GM19238 (cell line): Measurements from ENCODE around the gene PHF20.
"Not testable (repeated sequence)": the region's sequence is repeated elsewhere in the genome, so short reads cannot be mapped to it uniquely, and the experiment has no call there.

ENCODE experiments used
- DNase-seq: peaks from one replicate; pipeline ENCODE4 v3.0.0; 2011; ENCODE audit warnings: low spot score; ENCODE audit not compliant: insufficient read length

Gene PHF20

GRCh38 chr20:35771689-35772562 is at the start of gene PHF20:
Gene PHF20, plus strand, starts transcription at chr20:35772015. Its CDS starts 29,508 bp downstream, at chr20:35801523.
- DNase-seq: peak; percentile 93

DNA sequence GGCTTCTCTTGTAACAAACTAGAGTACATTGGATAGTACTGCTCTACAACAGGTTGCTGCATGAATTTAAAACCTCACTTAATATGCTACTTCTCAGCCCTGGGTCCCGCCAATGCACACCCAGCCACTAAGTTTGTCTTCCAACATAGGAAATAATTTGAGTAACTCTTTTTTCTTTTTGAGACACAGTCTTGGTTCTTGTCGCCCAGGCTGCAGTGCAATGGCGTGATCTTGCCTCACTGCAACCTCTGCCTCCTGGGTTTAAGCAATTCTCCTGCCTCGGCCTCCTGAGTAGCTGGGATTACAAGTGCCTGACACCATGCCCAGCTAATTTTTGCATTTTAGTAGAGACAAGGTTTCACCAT is 48.6 kb upstream of the PHF20 start:
- not testable (repeated sequence) for DNase-seq

GRCh38 chr20:35723652-35724320 is 48.0 kb upstream of the PHF20 start:
- not testable (repeated sequence) for DNase-seq

- no peak for DNase-seq
These were observed 47.2 kb upstream of the PHF20 start for GRCh38 chr20:35724321-35725230.

- no peak for DNase-seq
These were observed 44.7 kb upstream of the PHF20 start for GRCh38 chr20:35726842-35727711.

- DNase-seq: no peak
These were observed 42.5 kb upstream of the PHF20 start for GRCh38 chr20:35729283-35729807.

DNA sequence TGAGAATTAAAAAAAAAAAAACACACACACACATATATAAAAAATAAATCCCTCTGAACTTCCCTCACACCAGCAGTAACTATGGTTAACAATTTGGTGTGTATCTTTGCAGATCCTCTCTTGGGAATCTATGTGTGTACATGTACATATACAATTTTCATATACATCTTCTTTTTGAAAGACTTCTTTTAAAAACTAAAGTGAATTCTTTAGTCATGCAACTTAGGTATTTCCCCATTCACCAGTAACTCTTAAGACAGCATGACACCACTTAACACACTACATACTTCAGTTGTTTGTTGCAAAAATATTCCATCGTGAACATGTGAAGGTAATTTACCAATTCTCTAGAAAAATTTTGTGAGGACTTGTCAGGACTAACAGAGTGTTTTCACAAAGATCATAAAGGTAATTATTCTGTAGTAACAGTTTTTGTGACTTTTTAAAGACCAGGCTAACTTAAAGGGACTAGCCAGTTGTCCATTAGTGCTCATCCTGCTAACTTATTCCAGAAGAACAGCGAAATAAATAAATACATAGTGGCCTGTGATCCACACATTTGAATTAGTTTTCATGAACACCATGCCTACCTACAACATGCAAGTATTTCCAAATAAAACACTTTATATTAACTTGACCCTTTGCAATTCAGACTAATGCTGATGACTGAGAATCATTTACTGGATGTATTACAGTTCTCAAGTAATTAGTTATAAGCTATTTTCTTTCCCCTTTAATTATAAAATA is 41.8 kb upstream of the PHF20 start:
- DNase-seq: no peak

- no peak for DNase-seq
These were observed 41.0 kb upstream of the PHF20 start for GRCh38 chr20:35730583-35731468.

DNA sequence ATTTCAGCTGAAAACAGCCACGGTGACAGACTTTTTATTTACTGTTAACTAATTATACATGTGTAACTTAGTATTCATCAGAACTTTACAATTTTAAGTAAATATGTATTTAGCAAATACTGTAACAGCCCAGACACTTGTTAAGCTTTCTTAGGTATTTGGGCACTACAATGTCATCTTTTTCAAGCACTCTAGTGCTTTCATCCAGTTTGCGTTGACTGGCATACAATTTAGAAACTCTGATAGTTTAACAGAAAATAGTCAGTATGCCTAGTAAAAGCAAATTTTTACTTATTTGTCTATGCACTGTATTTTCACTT is 40.4 kb upstream of the PHF20 start:
- no peak for DNase-seq

- DNase-seq: no peak
These were observed 39.8 kb upstream of the PHF20 start for GRCh38 chr20:35731862-35732643.

DNA sequence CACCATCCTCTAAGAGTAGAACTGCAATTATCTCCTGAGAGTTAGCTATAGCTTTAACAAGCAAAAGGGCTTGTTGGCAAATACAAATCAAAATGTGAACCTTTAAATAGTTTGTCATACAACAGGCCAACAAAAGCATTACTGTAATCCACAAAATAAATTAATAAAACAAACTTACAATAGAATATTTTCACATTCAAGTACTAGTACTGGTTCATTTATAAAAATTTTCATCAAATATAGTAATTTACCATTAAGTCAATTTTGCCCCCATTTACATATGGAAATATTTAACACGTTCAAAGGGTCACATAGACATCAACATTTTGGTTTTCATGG is 39.2 kb upstream of the PHF20 start:
- no peak for DNase-seq

- DNase-seq: no peak
These were observed 37.4 kb upstream of the PHF20 start for GRCh38 chr20:35734374-35734773.

DNA sequence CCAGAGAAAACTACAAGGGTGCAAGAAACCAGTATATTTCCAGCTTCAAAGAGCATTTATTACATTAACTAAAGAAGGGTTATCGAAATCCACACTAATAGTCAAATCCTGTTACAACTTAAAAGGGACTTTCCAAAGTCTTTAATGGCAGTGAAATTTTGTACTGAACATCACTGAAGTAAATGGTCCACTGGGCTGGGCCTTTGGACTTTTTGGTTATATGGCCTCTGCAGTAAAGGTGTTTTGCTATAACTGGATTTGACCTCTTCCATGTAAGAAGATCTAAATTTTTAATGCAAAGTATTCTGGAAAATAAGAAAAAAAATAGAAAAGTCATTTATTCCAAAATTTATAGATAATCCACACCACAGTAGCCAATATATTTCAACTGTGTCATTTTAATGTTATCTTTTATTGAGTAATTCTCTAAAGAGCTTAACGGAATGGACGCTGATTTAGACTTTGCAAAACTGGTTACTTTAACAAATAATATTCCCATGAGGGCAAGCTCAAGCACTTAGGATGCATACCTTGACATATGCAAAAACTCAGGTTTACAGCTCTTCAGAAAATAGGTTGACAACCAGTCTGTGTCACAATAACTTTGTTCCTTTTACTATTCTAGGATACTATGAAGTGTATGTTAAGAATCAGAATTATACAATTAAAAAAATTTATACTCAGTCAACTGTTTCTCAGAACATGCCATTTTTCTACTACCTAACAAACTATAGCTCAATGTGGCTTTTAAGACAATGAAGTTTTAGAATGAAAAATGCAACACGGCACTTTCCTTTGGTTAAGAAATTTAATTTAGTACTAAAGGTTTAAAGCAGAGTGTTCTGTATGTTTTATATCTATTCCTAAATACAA is 36.8 kb upstream of the PHF20 start:
- DNase-seq: no peak

DNA sequence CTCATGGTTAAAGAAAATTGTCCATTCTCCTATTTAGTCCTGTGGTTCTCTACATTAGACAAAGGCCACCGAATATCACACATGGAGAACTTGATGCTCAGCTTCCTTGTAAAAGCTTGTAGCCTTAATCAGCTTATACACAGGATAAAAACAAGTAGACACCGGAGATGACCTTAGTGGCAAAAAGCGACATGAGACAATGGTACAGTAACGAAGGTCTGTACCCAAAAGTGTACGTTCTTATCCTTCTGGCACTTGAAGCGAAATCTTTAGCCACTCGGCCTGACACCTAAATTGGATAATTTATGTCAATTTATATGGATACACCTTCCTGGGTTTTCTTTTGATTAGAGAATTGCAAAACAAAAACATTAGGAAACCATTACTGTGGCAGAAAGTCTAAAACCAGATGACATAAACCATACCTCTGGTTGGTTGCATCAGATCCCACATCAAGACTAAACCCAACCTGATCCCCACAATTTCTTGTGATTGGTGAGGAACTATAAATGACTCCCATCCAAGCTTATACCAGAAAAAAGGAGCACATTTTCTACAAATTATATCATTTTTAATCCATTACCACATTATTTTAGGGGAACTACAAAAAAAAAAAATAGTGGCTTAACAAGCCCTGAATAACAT is 35.9 kb upstream of the PHF20 start:
- no peak for DNase-seq

DNA sequence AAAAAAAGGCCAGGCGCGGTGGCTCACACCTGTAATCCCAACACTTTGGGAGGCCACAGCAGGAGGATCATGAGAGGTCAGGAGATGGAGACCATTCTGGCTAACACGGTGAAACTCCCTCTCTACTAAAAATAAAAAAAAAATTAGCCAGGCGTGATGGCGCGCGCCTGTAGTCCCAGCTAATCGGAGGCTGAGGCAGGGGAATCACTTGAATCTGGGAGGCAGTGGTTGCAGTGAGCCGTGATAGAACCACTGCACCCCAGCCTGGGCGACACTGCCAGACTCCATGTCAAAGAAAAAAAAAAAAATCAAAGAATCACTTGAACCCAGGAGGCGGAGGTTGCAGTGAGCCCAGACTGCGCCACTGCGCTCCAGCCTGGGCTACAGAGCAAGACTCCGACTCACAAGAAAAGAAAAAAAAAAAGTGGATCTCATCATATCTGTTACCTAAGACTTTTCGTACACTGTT is 33.9 kb upstream of the PHF20 start:
- DNase-seq: no peak

DNA sequence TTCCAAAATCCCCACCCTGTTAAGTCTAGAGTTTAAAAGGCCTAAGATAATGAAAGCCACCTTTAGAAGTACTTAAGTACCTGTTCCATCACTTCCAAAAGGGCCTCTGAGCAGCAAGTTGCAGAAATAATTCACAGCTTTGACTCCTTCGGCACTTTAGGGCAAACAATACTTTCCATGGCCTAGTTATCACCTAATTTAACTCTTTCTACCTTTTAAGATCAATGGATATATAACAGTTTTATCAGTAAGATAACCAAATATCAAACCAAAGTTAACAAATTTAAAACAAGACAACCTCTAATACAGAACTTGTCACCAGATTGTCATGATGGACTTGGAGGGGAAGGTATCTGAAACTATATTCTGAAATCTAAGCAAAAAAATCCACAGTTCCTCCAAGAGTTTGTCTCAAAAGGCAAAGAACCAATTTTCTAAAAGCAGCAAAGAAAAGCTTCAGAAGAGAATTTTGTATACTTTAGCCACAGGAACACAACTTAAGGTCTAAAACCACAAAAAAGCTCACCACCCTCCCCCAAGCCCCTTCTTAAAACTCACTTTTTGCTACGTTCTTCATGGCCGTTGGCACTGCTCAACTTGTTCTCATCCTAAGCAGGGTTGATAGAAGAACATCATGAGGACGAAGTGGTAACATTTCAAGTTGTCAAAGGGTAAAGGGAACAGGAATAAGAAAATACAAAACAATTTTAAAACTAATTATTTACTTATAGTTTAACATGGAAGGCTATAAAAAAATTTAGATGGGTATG is 33.2 kb upstream of the PHF20 start:
- DNase-seq: no peak
